GM13977 (cell line): Measurements from ENCODE around the gene GAPVD1.

Experiments
- DNase-seq: peaks from one replicate; pipeline ENCODE4 v3.0.0; 2012; ENCODE audit warnings: low spot score
- CTCF ChIP-seq: IDR thresholded peaks from 2 replicates; pipeline ENCODE4 v1.5.1; 2012; ENCODE audit warnings: mild to moderate bottlenecking, control low read depth; ENCODE audit not compliant: insufficient read depth; ENCODE audit errors: extremely low read depth, missing control alignments
- in situ Hi-C: fragments of 300-500 bp; cut with MboI; formaldehyde crosslinking; loops from one replicate; pipeline ENCODE4 v1.12.0; 2022; ENCODE audit warnings: low sequenced_read_pairs, low pct_unique_long_range_greater_than_20kb, mixed read lengths, inconsistent platforms; ENCODE audit not compliant: unreplicated experiment

GAPVD1 gene

GRCh38 chr9:125317704-125318103 lies 56.1 kb downstream of the GAPVD1 start:
- no peak for TF ChIP-seq CTCF
- DNase-seq: no peak
- in situ Hi-C loops: no loop called here

- in situ Hi-C loops: no loop called here
- DNase-seq: no peak
- no peak for TF ChIP-seq CTCF
Observed at GRCh38 chr9:125321496-125321895, 59.9 kb downstream of the GAPVD1 start.

GRCh38 chr9:125323615-125324014 lies 62.0 kb downstream of the GAPVD1 start:
- no peak for DNase-seq
- TF ChIP-seq CTCF: no peak
- in situ Hi-C loops: no loop called here

- TF ChIP-seq CTCF: no peak
- DNase-seq: no peak
- in situ Hi-C loops: no loop called here
Observed at GRCh38 chr9:125325826-125326225, 64.2 kb downstream of the GAPVD1 start.

GRCh38 chr9:125329978-125330377 lies 68.4 kb downstream of the GAPVD1 start:
- TF ChIP-seq CTCF: no peak
- DNase-seq: no peak
- in situ Hi-C loops: no loop called here

- TF ChIP-seq CTCF: no peak
- no peak for DNase-seq
- in situ Hi-C loops: no loop called here
Observed at GRCh38 chr9:125330587-125330986, 69.0 kb downstream of the GAPVD1 start.

GRCh38 chr9:125332527-125332926 lies 70.9 kb downstream of the GAPVD1 start:
- in situ Hi-C loops: no loop called here
- DNase-seq: peak; percentile 58
- no peak for TF ChIP-seq CTCF
